DOHH2 (cell line): ENCODE results near the gene ZBTB48.

Source experiments
- CTCF ChIP-seq: fragments of 200-600 bp; sonication (generic); IDR thresholded peaks from one replicate; pipeline ENCODE4 v1.5.1; 2014; ENCODE audit warnings: antibody characterized with exemption, mild to moderate bottlenecking, low read depth, low read length; ENCODE audit not compliant: poor library complexity, severe bottlenecking
- EZH2phosphoT487 ChIP-seq: fragments of 200-600 bp; sonication (generic); IDR thresholded peaks from 2 replicates; pipeline ENCODE4 v1.6.1; 2017; ENCODE audit warnings: borderline replicate concordance, mild to moderate bottlenecking, antibody characterized with exemption, low read length, moderate library complexity, mixed read lengths

GRCh38 chr1:6603915-6604558 lies 24.2 kb downstream of the ZBTB48 start:
- TF ChIP-seq CTCF: no peak
- no peak for TF ChIP-seq EZH2phosphoT487
